Ovary (tissue), 3 donors: ENCODE data around the gene STX8.

Experiments used
- EP300 ChIP-seq: sonication (generic); formaldehyde crosslinking; IDR thresholded peaks from one replicate; pipeline ENCODE4 v1.6.1; 2017; ENCODE audit warnings: antibody characterized with exemption
- POLR2A ChIP-seq: fragments of 450-650 bp; IDR thresholded peaks from one replicate; pipeline ENCODE4 v1.6.1; 2017; ENCODE audit warnings: antibody characterized with exemption, mild to moderate bottlenecking, moderate library complexity
- TF ChIP-seq, protein P1 (sequence below), 3 donors: fragments of 450-650 bp in 2 of 3; fragments of 200-600 bp in 1 of 3; IDR thresholded peaks; one replicate each; pipeline versions ENCODE4 v1.5.1 to v1.8.0; 2016 to 2022; ENCODE audit warnings: antibody characterized with exemption in 3 of 3, mild to moderate bottlenecking in 1 of 3
- donor health status: DM: no; HTN: no; CAD: no.

DNA sequence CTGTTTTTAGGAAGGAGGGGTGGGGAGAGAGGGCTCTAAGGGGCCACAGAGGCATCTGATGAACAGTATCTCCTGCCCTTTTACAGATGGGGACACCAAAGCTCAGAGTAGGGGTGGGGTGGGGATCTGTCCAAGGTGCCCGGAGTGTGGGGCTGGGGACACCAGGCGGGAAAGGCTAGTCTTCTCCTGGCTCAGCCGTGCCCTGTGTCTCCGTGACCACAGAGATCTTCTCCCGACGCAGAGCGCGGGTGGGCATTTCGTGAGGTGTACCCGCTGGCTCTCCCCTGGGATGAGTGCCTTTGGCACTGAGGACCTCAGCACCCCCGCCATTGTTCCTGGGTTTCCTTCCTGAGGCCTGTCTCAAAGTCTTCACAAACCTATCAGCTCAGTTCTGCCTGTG, 344.8 kb downstream of the STX8 start:
- TF ChIP-seq, protein P1, sequence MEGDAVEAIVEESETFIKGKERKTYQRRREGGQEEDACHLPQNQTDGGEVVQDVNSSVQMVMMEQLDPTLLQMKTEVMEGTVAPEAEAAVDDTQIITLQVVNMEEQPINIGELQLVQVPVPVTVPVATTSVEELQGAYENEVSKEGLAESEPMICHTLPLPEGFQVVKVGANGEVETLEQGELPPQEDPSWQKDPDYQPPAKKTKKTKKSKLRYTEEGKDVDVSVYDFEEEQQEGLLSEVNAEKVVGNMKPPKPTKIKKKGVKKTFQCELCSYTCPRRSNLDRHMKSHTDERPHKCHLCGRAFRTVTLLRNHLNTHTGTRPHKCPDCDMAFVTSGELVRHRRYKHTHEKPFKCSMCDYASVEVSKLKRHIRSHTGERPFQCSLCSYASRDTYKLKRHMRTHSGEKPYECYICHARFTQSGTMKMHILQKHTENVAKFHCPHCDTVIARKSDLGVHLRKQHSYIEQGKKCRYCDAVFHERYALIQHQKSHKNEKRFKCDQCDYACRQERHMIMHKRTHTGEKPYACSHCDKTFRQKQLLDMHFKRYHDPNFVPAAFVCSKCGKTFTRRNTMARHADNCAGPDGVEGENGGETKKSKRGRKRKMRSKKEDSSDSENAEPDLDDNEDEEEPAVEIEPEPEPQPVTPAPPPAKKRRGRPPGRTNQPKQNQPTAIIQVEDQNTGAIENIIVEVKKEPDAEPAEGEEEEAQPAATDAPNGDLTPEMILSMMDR (IDR thresholded peaks at IDR 0.05): no peak
- TF ChIP-seq POLR2A (no peak), EP300 (no peak)
